Stimulated activated CD8-positive, alpha-beta memory T cell treated with anti-CD3 and anti-CD28 coated beads, Interleukin-12 subunit alpha, Interleukin-12 subunit beta, amount 100 ng/mL, for 4 hours (primary cell): ENCODE measurements around the gene CBL.

ENCODE experiments used
- DNase-seq: peaks from one replicate; pipeline ENCODE4 v3.0.0-alpha.2; 2020; ENCODE audit warnings: low read depth

CBL gene

DNA sequence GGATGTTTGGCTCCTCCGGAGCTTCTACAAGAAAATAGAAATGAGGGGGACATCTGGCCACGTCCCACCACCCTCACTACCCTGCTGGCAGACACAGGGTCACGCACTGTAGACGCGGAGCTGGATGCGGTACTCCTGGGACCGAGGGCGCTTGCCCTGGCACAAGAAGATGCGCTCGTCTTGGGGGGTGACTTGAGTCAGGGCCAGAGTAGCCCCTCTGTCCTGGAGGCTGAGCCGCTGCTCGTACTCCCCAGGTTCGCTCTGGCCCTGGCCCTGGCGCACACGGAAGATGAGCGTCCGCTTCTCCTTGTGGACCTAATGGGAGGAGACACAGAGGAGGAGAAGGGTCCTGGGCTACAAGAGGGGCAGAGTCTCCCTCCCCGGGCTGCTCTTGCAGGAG, 108.6 kb downstream of the CBL start:
- DNase-seq = no peak

DNA sequence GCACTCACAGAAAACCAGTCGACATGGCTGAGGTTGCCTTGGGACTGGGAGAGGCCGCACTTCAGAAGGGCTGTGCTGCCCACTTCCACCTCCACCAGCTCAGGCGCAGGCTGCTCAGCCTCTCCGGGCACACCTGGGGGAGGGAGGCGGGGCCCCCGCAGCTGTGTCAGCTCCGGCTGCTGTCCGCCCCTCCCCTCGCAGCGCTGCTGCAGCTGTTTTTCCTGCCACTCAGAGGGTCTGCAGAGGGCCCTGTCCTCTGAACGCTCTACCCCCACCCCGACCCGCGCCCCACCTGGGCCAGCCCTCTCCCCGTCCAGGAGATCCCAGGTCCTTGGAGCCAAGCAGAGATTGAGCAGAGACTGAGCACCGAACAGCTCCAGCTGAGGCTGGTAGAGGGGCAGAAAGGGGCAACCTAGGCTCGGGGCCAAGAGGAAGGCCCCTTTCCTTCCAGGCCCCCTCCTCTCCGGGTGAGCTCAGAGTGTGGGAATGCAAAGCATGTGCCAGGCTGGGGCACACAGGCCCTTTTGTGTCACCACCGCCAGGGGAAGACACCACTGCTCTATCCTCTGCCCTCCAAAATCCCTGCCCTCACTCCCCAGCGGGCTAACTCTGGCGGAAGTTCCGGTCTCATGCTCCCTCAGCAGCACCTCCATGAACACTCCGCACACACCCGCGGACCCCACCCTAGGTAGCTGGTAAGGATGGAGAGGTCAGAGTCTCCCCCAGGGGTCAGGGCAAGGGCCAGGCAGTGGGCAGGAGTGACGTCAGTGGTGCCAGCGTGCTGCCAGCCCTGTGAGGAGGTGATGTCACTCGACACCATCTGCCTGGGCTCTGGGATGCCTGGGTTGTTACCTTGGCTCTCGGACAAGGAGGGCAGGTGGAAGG, 109.2 kb downstream of the CBL start:
- no peak for DNase-seq

DNA sequence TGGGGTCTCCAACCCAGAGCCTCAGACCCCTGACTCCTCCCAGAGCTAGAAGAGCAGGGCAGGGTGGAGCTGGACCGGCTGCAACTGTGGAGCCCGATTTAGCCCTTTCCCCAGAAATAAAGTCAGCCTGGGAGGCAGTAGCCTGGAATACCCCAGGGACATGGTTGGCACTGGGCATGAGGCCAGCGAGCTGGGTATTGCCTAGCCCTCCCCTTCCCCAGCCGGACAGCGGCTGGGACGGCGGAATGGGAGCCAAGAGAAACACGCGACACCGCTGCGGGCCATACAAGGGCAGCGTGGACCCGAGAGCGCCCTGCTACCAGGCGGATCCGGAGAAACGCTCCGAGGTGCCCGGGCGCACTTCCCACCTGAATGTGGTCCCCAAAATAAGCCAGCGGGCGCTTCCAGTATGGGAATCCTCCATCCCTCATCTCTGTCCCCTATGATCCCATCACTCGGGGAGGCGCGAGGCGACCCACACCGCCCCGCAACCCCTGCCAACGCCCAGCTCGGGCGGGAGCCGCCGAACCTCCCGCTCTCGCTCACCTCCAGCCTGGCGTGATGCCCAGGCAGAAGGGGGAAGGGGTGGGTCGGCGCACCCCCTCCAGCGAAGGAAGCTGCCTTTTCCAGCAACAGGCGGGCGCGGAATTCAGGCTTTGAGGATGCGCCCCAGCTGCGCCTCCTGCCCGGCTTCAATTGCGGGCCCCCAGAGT, 110.0 kb downstream of the CBL start:
- no peak for DNase-seq

DNA sequence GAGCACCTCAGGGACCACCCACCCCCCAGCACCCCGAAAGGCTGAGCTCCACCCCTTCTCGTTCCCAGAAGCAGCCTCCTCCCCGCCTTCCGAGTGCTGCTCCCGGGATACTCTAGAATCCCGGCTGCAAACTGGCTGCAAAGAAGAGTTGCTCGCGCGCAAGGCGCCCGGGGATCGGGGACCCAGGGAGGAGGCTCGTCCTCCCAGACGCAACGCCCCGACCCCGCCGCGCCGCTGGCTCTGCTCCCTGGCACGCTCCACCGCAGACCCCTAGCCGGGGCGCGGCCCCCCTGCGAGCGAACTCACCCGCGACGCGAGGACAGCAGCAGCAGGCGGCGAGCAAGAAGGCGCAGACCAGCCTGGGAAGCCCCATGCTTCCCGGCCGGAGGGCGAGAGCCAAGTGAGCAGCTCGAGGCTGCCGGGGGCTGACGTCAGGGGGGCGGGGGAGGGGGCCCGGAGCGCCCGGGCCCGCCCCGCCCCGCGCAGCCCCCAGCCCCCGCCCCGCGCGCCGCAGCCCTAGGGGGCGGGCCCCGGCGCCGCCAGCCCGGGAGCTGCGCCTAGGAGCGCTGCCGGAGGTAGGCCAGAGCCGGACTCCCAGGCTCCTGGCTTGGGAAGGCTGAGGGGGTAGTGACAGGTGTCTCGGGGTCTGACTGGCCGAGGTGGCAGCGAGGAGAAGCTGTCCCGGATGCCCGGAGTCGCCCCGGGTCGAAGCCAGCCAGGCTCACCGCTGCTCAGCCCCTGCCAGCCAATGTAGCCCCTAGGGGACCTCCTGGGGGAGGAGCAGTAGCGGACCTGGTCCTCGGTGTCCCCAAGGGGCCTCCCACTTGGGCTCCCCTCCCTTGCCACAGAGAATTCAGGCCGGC, 110.8 kb downstream of the CBL start, which contains the start of gene MCAM:
MCAM (minus strand) TSS at position 402 of the 863 bp plus-strand sequence; CDS start at position 373, 29 bp downstream.
- DNase-seq = no peak

DNA sequence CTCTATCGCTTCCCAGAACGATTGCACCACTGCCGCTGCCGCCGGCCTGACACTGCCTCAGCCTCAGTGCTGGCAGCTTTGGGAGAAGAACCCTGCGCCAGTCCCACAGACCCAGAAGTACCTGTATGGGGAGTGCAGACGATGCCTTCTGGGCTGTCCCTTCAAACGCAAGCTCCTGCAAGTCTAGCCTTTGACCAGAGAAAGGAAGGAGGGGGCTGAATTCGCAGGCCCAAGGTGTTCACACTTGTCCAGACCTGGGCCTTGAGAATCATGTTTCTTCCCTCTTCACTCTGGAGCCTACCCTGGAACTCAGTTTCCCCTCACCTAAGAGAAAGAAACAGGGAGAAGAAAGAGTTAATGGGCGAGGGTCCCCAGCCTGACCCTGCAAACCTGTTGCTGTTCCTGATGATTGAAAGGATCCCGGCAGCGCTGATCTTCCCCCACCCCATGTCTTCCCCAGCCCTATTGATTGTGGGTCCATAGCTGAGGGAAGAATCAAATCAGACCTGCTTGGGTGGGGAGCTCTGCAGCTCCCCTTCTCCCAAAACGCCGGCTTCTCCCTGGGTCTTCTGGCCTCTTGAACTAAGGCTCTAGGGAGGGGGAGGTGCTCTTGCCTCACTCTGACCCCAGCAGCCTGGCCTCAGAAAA, 111.6 kb downstream of the CBL start:
- no peak for DNase-seq

DNA sequence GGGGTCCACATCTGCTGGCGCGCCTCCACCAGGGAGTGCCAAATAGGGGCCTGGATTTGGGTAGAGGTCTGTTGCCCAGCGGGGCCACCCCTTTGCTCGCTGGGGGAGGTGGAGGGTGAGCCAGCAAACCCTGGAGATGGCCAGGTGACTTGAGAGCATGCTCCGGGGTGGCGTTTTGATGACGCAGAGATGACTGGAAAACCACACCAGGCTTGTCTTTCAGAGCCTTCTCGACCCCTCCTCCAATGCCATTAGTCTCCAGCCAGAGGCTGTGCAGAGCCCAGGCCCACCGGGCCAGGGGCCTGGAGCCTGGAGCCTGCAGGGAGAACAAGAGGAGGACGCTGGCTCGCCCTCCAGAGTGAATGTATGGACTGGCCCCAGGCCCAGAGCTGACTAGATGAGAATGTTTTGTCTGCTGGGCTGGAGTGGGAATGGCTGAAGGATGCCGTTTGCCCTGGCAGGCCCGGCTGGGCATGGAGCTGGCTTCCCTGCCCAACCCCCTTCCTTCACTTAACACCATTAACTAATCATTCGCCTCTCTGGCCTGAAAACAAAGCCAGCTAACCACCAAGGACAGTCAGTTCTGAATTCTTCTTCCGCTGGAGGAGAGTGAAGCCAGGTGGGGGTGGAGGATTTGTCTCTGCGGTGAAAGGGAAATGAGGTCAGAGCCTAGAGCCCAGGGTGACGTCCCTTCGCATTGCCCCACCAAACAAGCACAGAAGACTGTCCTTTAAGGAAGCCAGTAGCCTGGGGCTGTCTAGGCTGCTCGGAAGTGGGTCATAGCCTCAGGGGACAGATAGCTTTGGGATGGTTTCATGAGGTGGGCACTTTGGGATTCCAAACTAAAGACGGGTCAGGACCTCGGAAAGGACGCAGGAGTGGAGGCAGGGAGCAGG, 112.3 kb downstream of the CBL start:
- no peak for DNase-seq

DNA sequence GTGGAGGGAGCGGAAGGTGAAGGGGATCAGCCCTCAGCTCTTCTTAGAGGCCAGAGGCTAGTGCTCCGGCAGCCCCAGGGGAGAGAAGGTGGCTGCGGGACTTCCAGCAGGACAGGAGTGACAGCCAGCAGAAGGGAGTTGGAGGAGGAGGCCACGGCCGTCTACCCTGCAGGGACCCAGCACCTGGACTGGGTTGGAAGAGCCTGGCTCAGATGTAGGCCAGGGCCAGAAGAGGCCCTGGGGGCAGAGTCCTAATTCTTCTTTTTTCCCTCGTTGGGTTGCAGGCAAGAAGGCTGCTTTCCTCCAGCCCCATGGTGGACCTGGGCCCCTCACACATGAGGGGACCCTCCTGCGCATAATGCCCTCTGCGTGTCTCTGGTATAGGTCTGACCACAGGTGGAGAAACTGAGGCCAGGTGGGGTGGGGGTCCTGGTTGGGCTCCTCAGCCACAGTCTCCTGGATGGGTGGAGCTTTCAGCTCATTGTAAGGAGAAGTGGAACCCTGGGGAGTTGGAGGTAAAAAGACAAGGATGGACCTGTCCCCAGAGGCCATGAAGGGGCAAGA, 113.1 kb downstream of the CBL start:
- DNase-seq = no peak

DNA sequence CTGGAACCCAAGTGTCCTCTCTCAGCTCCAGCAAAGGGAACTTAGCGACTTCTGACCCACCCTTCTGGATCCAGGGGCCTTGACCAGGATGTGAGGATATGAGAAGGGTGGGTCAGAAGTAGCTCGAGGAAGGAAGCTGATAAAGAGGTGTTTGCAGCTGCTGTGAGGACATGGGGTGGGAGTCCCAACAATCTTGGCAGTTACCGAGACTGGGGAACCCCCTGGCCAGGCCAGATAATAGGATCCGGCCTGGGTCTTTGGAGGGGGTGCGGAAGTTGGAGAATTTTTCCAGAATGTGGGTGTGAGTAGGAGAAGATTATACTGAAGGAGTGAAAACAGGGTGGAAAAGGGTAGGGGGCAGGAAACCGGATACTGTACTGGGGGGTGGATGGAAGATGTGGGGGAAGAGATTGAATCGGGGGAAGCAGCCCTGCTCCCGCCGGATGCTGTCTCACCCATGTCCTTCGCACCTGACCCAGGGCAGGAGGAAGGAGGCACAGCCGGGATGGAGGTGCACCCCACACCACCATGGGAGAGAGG, 113.6 kb downstream of the CBL start:
- DNase-seq = no peak

DNA sequence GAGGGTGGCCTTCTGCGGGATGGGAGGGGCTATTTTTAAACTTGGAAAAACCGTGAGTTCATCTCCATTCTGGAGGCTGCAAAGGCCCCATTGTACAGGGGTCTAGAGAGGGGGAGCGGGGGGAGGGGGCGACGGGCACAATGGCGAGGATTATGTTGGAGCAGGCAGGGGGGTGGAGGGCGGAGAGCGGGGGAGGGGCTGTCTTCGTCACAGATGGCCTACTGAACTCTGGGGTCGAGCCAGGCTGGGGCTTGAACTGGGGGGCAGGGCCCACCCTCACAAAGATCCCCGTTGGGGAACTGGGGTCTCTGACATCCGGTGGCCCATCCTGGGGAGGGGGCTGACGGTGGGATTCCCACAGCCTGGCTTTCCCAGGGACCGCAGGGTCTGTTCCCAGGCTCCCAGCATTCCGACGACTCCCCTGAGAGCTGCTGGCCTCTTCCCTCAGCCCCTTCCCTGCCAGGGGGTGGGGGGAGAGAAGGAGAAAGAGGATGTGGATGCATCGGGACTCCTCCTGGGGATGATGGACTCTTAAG, 114.2 kb downstream of the CBL start:
- DNase-seq = no peak

DNA sequence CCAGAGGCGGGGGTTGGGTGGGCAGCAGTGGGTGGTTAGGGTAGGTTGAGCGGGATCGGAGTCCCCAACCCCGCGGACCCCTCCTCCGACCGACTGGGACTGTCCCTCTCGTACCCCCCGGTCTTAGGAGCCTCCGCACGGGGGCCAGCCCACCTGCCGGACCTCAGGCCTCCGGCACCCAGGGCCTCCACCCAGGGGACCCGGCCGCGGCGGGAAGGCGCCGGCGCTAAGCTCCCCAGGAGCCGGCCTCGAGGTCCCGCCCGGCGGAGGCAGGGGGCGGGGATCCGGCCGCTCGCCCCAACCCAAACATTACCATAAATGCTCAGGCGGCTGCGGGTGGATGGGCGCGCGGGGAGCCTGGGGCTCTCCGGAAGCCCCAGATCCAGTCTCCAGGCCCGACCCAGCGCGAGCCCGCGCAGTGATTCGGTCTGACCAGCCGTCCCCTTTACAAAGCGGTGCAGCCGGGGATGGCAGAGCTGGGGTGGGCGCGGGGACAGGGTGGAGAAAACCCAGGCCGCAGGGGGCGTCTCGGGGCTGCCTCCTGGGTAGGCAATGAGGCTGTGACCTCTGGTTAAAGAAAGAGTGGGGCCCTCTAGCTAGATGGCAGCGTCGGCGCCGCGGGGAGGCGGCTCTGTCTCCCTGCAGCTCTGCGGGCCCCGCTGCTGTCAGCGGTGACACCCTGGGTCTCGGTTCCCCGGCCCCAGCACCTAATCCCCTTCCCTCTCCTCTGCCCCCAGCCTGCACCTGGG, 114.8 kb downstream of the CBL start:
- DNase-seq = no peak

DNA sequence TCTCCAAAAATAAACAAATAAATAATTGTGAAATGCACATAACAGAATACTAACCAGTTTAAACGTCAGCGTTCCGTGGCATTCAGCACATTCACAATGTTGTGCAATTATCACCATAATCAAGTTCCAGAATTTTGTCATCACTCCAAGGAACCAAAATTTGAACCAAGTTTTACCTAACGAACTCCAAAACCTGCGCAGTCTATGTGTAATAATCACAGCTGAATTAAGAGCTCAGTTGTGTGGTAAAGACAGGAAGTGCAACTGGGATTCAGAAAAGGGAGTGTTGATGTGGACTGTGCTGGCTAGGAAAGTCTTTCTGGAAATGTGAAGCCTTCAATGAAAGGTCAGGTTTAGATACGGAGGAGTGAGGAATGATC, 116.2 kb downstream of the CBL start:
- no peak for DNase-seq

DNA sequence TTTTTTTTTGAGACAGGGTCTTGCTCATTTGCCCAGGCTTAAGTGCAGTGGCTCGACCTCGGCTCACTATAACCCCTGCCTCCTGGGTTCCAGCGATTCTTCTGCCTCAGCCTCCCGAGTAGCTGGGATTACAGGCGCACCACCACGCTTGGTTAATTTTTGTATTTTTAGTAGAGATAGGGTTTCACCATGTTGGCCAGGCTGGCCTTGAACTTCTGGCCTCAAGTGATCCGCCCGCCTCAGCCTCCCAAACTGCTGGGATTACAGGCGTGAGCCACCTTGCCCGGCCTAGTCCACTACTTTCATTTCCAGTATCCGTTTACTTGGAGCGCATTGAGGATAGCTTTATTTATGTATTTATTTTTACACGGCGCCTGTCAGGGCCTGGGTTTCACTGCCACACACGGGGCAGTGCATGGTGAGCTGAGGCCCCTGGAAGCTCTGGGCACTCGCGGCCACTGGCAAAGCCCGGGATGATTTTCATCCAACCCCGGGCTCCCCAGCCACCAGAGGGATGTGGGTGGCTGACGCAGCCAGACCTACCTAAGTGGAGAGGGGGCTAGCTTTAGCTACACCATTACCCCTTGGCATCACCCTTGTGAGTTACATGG, 116.9 kb downstream of the CBL start:
- no peak for DNase-seq

DNA sequence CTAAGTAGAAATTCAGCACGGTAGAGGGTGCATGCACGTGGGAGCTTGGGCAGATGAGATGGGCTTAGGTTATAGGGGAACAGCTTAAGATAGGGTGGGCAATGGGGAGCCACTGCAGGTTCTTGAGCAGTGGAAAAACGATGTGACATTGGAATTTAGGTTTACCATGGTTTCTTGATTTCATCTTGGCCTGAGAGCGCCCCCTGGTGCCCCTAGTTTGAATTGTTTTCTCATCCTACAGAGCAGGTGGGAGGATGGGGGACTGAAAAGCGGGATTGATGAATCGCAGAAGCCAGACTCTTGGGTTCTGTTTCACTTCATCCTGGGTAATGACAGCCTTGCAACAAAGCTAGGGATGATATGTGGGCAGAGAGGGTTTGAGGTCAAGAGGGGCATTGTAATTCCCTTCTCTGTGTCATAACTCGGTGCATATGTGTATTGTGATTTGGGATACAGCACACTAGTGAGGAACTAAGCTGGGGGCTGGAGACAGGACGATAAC, 117.4 kb downstream of the CBL start:
- DNase-seq = peak; percentile 48

DNA sequence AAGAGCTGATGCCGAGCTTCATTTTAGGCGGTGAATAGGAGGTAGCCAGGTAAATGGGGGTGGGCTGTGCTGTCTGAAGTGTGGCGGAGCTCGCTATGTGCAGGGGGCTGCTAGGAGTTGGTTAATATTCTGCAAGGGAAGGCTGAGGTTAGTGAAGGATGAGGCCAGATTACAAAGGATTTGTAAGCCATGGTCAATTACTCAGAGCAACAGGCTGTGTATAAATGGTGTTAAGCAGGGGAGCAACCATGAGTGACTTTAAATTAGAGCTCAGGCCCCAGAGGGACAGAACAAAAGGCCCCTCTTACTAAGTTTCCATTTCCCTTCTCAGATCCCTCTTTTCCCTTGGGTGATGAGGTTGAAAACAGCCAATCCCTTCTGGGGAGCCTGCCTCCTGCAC, 118.0 kb downstream of the CBL start:
- no peak for DNase-seq

DNA sequence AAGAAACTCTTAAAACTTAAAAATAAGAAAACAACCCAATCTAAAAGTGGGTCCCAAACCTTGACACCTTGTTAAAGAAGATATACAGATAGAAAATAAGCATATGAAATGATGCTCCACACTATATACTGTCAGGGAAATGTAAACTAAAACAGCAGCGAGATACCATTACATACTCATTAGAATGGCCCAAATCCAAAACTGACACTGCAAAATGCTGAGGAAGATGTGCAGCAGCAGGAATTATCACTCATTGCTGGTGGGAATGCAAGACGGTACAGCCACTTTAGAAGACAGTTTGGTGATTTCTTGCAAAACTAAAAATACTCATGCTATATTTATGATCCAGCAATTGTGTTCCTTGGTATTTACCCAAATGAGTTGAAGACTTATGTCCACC, 123.2 kb downstream of the CBL start:
- DNase-seq = no peak

DNA sequence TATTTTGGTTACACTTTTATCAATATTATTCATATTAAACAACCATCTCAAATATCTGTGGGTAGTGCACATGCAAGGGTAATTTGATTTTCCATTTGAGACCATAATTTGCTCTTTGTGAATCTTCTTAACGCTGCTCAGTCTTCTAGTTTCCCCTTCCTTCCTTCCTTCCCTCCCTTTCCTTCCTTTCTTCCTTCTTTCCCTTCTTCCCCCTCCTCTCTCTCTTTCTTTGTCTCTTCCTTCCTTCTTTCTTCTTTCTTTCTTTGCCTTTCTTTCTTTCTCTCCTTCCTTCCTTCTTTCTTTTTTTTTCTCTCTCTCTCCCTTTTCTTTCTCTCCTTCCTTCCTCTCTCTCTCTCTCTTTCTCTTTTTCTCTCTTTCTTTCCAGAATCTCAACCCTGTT, 124.1 kb downstream of the CBL start:
- no peak for DNase-seq

DNA sequence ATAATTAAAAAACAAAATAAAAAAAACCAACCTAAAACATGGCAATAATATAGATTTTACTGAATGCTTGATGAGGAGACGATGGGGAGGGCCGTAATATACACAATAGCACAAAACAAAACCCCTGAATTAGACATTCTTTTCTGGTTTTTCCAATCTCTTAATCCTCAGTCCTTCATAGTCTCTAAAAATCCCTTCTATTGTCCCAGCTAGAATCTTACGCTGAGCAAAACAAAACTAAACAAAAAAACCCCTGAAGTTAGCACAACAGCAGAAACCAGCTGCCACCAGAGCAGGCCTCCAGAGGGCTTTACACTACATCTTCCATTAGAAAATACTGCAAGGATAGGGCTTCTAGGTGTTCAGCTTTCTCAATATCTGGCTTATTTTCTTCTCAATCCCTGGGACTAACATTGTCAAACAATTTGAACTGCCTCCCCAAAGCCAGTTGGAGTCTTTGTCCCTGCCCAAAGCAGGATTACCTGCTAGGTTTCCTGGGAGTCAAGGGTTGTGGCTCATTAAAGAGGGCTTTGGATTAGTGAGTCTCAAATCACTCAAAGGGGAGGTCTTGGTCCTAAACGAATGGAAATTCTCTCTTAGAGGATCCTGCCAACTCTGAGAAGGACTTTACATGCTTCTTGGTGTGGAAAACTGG, 126.1 kb downstream of the CBL start:
- DNase-seq = no peak
